K562 (cell line): ENCODE measurements around the gene TPGS1. TPM values are rescaled to one million over a fixed set of nuclear protein-coding genes. Genes with fewer than 3 reads are reported as not detected.

ENCODE experiments used
- ATAC-seq: fragments of 200-7000 bp; cut with Tn5 transposase; 3 replicates; pipeline ENCODE4 v1.9.1; 2020; ENCODE audit warnings: moderate library complexity
- BruUV-seq: library from RNA; stranded (reverse); fragments of 400-500 nt; replicated peaks from 2 replicates; lab custom pipeline; 2021; lab: Mats Ljungman, UMichigan
- CTCF ChIA-PET: fragments of 300-600 bp; formaldehyde crosslinking; extraction: SDS; loops from one replicate; lab custom pipeline; 2021; ENCODE audit warnings: low intra/inter-chr PET ratio; lab: Yijun Ruan, JAX
- POLR2A ChIA-PET: fragments of 300-600, 350-650 bp; sonication (Branson Sonifier 250); formaldehyde crosslinking; extraction: SDS; loops from one replicate; lab custom pipeline; 2021; ENCODE audit warnings: antibody characterized with exemption, inconsistent platforms; lab: Yijun Ruan, JAX
- DNase-seq, 4 experiments: peaks; one replicate each; pipeline versions ENCODE4 v3.0.0 to v3.0.0-alpha.2; 2011 to 2018; ENCODE audit warnings: low spot score in 3 of 4, mixed read lengths in 3 of 4; ENCODE audit errors: extremely low read depth in 1 of 4
- FAIRE-seq: peaks from 2 replicates; lab custom pipeline; 2011; peaks lifted over from hg19 to GRCh38; lab: Jason Lieb, UNC
- H2AFZ ChIP-seq: 2 replicates; pipeline ENCODE4 v1.6.0; 2011; ENCODE audit warnings: low read depth, low read length, control low read depth, inconsistent platforms
- H3K27ac ChIP-seq: fragments of 200-600 bp; 3 replicates; pipeline ENCODE4 v1.8.0; 2011; ENCODE audit warnings: low read depth, mild to moderate bottlenecking, control low read depth, inconsistent platforms, low read length, moderate library complexity, mixed read lengths; ENCODE audit errors: extremely low read depth
- H3K27me3 ChIP-seq, 2 experiments: fragments of 300-600 bp in 1 of 2; 2 replicates in 1 of 2; 3 replicates in 1 of 2; pipeline versions ENCODE4 v1.6.0 to v1.8.0; 2011; ENCODE audit warnings: inconsistent platforms in 2 of 2, low read length in 2 of 2, mild to moderate bottlenecking in 1 of 2, mixed read lengths in 1 of 2, moderate library complexity in 1 of 2; ENCODE audit not compliant: control insufficient read depth in 2 of 2, insufficient read depth in 2 of 2
- H3K36me3 ChIP-seq: fragments of 300-600 bp; 3 replicates; pipeline ENCODE4 v1.8.0; 2011; ENCODE audit warnings: mild to moderate bottlenecking, low read length, inconsistent platforms; ENCODE audit not compliant: control insufficient read depth, insufficient read depth
- H3K4me1 ChIP-seq, 2 experiments: fragments of 200-600 bp in 1 of 2; replicated peaks in 1 of 2; 2 replicates in 1 of 2; 3 replicates in 1 of 2; pipeline versions ENCODE4 v1.5.1 to v1.8.0; 2011; ENCODE audit warnings: inconsistent platforms in 2 of 2, low read length in 2 of 2, mild to moderate bottlenecking in 1 of 2, mixed read lengths in 1 of 2, moderate library complexity in 1 of 2; ENCODE audit not compliant: control insufficient read depth in 2 of 2, insufficient read depth in 2 of 2
- H3K4me2 ChIP-seq: 2 replicates; pipeline ENCODE4 v1.6.1; 2011; ENCODE audit warnings: low read length, control low read depth, inconsistent platforms, mixed read lengths; ENCODE audit not compliant: insufficient read depth
- H3K4me3 ChIP-seq: fragments of 200-600 bp; sonication (generic), shearing (Covaris generic); 2 replicates; pipeline ENCODE4 v1.5.1; 2016; ENCODE audit warnings: control low read depth, inconsistent platforms
- H3K79me2 ChIP-seq: fragments of 200-600 bp; 3 replicates; pipeline ENCODE4 v1.8.0; 2011; ENCODE audit warnings: low read length, inconsistent platforms; ENCODE audit not compliant: control insufficient read depth, insufficient read depth
- H3K9ac ChIP-seq, 2 experiments: 2 replicates each; pipeline versions ENCODE4 v1.6.0 to v1.6.1; 2011; ENCODE audit warnings: low read depth in 2 of 2, low read length in 2 of 2, control low read depth in 1 of 2, inconsistent platforms in 1 of 2, mild to moderate bottlenecking in 1 of 2, mixed read lengths in 1 of 2; ENCODE audit not compliant: insufficient read depth in 1 of 2
- H3K9me1 ChIP-seq: one replicate; pipeline ENCODE4 v1.6.0; 2011; ENCODE audit warnings: inconsistent platforms, mild to moderate bottlenecking, low read length, moderate library complexity; ENCODE audit not compliant: control insufficient read depth, insufficient read depth
- H3K9me3 ChIP-seq: replicated peaks from 2 replicates; pipeline ENCODE4 v1.5.1; 2011; ENCODE audit warnings: low read depth, low read length, inconsistent platforms; ENCODE audit not compliant: control insufficient read depth, insufficient read depth
- H4K20me1 ChIP-seq: replicated peaks from 2 replicates; pipeline ENCODE4 v1.6.1; 2011; ENCODE audit warnings: low read length, inconsistent platforms, mixed read lengths; ENCODE audit not compliant: control insufficient read depth, insufficient read depth
- DPF2 ChIP-seq: fragments of 450-650 bp; IDR thresholded peaks from 2 replicates; pipeline ENCODE4 v1.6.1; 2016
- MIER1 ChIP-seq: fragments of 450-650 bp; IDR thresholded peaks from 2 replicates; pipeline ENCODE4 v1.6.1; 2016; ENCODE audit warnings: antibody characterized with exemption, mild to moderate bottlenecking, low read depth
- NEUROD1 ChIP-seq: fragments of 150-350 bp; IDR thresholded peaks from 2 replicates; pipeline ENCODE4 v1.6.1; 2014; ENCODE audit warnings: borderline replicate concordance, low read length, low read depth; ENCODE audit not compliant: partially characterized antibody
- STAT5A ChIP-seq: IDR thresholded peaks from 2 replicates; pipeline ENCODE4 v1.6.1; 2012; ENCODE audit warnings: low read length, inconsistent platforms, borderline replicate concordance
- TCF3 ChIP-seq: sonication (generic); formaldehyde crosslinking; IDR thresholded peaks from 2 replicates; pipeline ENCODE4 v1.4.0; 2020; ENCODE audit warnings: mild to moderate bottlenecking, missing genetic modification reagents
- YBX1 ChIP-seq: fragments of 450-650 bp; IDR thresholded peaks from 2 replicates; pipeline ENCODE4 v1.7.1; 2016; ENCODE audit warnings: mild to moderate bottlenecking
- ZNF133 ChIP-seq: fragments of 250-450 bp; sonication (Bioruptor Pico); IDR thresholded peaks from 2 replicates; pipeline ENCODE4 v1.4.0; 2020; ENCODE audit warnings: mild to moderate bottlenecking
- ZNF431 ChIP-seq: sonication (generic); formaldehyde crosslinking; IDR thresholded peaks from 2 replicates; pipeline ENCODE4 v1.8.0; 2022; ENCODE audit warnings: mild to moderate bottlenecking, missing genetic modification reagents
- WGBS: fragments of 100-300 bp; shearing (Covaris generic); methylation state at CpG from one replicate; pipeline ENCODE4 v1.1.6; 2016; ENCODE audit warnings: low coverage, mixed read lengths; ENCODE audit not compliant: insufficient coverage; ENCODE audit errors: missing lambda C conversion rate; 5-methylcytosine and 5-hydroxymethylcytosine counted together
- in situ Hi-C: fragments of 300-500 bp; cut with MboI; formaldehyde crosslinking; loops from 4 replicates; pipeline ENCODE4 v1.15.0; 2018; ENCODE audit warnings: inconsistent platforms, mixed read lengths
- intact Hi-C: fragments of 100-400 bp; cut with micrococcal nuclease; formaldehyde crosslinking; loops from 2 replicates; pipeline ENCODE4 v1.14.2; 2022
- polyA plus RNA-seq, 8 experiments: library from polyadenylated mRNA; depleted of rRNA in 4 of 8; stranded (reverse) in 5 of 8; unstranded in 3 of 8; fragments of >200 nt; fragmentation: Nextera tagmentation in 2 of 8; fragmentation: Illumina TruSeq in 1 of 8; extraction: Ambion mirVana in 2 of 8; extraction: Trizol in 1 of 8; gene quantifications; 2 replicates each; pipeline versions ENCODE4 v1.2.1 to v1.2.3, GENCODE V29; 2011 to 2014; ENCODE audit warnings: inconsistent platforms in 1 of 8, missing spikeins in 1 of 8
- total RNA-seq, 7 experiments: library from RNA; depleted of rRNA in 6 of 7; stranded (reverse); fragments of >200 nt in 6 of 7; fragmentation: Illumina TruSeq in 2 of 7; extraction: Trizol in 2 of 7; gene quantifications; 2 replicates each; pipeline versions ENCODE4 v1.2.1 to v1.2.3, GENCODE V29; 2011 to 2021; ENCODE audit warnings: low replicate concordance in 1 of 7
- TF ChIP-seq, protein P1 (sequence below): sonication (generic); formaldehyde crosslinking; IDR thresholded peaks from 2 replicates; pipeline ENCODE4 v1.8.0; 2022; ENCODE audit warnings: mild to moderate bottlenecking, missing genetic modification reagents
- TF ChIP-seq, protein P2 (sequence below): fragments of 150-350 bp; IDR thresholded peaks from 2 replicates; pipeline ENCODE4 v1.6.1; 2014; ENCODE audit warnings: low read depth, mild to moderate bottlenecking, low read length, borderline replicate concordance

TPGS1 gene
- total and polyA plus RNA-seq, 9 of the 15 experiments (the other 6 are each of a cell fraction or from before 2014, with no cell fraction given) = 0.30 to 31.6 (median 1.2) TPM; not detected in 2

DNA sequence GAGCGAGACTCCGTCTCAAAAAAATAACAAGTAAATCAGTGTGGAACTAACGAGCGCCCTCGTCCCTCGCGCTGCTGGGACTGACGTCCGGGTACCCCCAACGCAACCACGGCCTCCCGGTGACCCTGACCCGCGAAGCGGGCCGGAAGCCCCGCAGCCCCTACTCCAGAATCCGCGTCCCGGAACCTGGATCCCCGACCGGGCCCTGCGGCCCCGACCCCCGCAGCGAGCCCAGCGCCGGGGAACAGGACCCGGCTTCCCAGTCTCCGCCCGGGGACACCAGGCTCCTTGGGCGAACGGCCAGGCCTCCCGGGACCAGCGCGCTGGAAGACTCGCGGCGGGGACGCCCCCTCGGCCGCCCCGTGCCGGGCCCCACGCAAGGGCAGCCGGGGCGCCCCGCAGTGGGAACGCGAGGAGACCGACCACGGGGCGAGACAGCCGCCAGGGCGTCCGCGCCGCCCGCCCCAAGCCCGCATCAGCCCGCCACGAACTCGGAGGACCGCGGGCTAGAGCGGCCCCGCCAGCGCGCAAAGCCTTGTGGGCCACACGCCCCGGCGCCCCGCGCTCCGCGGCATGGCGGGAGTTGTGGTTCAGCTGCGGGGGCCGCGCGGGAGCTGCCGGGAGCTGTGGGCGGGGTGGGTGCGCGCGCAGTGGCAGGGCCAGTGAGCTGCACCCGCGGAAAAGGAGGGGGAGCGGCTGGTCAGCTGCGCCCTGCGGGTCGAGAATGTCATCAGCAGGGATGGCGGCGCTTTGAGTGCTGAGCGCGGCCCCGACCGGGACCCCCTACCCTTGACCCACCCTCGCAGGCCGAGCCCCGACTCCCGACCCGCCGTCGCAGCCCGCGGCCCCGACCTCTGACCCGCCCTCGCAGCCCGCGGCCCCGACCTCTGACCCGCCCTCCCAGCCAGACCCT is 18.5 kb upstream of the TPGS1 start:
- Histone ChIP-seq H3K9ac (peak overlapping the region; percentile 98 to 100), H3K4me1 (peaks cover 8 to 68% of the 10 kb centered on the region in 2 experiments), H3K4me3 (peak overlapping the region; percentile 100), H3K9me1 (no peaks in the 10 kb centered on the region), H3K79me2 (peaks cover 11% of the 10 kb centered on the region; the same call in 1 of the 3 replicates), H3K36me3 (no peaks in the 10 kb centered on the region), H3K9me3 (no peaks in the 10 kb centered on the region), H3K27me3 (no peaks in the 10 kb centered on the region; a peak in 1 of 5 replicates), H4K20me1 (no peaks in the 10 kb centered on the region), H2AFZ (peak overlapping the region; percentile 84), H3K27ac (peak overlapping the region; percentile 97), H3K4me2 (peak overlapping the region; percentile 81)
- CTCF ChIA-PET = interaction anchor here (1.2 kb wide), 1 partner anchor 18 kb away, joined by 3 read pairs; the partner anchor contains the start of gene TPGS1
- under 1% methylated on average over 55 of the region's 114 CpGs for WGBS
- ATAC-seq = peak; percentile 95
- DNase-seq = peak; percentile 92 to 97 (median 94)
- FAIRE-seq = peak; percentile 88
- POLR2A ChIA-PET = interaction anchor here (0.6 to 1.1 kb wide), 8 partner anchors 11 to 1263 kb away, joined by 3 to 5 read pairs (median 3); partner anchors contain the start of gene CDC34
- in situ Hi-C loops = no loop called here
- intact Hi-C loops = no loop called here
- BruUV-seq = TSS peak; percentile 73
- no peak for TF ChIP-seq NEUROD1
- TF ChIP-seq ZNF431 (CRISPR knock-in tag) = no peak
- no peak; the same call in 1 of the 2 replicates for TF ChIP-seq STAT5A
- TF ChIP-seq, protein P1, sequence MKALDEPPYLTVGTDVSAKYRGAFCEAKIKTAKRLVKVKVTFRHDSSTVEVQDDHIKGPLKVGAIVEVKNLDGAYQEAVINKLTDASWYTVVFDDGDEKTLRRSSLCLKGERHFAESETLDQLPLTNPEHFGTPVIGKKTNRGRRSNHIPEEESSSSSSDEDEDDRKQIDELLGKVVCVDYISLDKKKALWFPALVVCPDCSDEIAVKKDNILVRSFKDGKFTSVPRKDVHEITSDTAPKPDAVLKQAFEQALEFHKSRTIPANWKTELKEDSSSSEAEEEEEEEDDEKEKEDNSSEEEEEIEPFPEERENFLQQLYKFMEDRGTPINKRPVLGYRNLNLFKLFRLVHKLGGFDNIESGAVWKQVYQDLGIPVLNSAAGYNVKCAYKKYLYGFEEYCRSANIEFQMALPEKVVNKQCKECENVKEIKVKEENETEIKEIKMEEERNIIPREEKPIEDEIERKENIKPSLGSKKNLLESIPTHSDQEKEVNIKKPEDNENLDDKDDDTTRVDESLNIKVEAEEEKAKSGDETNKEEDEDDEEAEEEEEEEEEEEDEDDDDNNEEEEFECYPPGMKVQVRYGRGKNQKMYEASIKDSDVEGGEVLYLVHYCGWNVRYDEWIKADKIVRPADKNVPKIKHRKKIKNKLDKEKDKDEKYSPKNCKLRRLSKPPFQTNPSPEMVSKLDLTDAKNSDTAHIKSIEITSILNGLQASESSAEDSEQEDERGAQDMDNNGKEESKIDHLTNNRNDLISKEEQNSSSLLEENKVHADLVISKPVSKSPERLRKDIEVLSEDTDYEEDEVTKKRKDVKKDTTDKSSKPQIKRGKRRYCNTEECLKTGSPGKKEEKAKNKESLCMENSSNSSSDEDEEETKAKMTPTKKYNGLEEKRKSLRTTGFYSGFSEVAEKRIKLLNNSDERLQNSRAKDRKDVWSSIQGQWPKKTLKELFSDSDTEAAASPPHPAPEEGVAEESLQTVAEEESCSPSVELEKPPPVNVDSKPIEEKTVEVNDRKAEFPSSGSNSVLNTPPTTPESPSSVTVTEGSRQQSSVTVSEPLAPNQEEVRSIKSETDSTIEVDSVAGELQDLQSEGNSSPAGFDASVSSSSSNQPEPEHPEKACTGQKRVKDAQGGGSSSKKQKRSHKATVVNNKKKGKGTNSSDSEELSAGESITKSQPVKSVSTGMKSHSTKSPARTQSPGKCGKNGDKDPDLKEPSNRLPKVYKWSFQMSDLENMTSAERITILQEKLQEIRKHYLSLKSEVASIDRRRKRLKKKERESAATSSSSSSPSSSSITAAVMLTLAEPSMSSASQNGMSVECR (CRISPR knock-in tag) = peak; percentile 74; the same call in 1 of the 2 replicates
- TF ChIP-seq, protein P2, sequence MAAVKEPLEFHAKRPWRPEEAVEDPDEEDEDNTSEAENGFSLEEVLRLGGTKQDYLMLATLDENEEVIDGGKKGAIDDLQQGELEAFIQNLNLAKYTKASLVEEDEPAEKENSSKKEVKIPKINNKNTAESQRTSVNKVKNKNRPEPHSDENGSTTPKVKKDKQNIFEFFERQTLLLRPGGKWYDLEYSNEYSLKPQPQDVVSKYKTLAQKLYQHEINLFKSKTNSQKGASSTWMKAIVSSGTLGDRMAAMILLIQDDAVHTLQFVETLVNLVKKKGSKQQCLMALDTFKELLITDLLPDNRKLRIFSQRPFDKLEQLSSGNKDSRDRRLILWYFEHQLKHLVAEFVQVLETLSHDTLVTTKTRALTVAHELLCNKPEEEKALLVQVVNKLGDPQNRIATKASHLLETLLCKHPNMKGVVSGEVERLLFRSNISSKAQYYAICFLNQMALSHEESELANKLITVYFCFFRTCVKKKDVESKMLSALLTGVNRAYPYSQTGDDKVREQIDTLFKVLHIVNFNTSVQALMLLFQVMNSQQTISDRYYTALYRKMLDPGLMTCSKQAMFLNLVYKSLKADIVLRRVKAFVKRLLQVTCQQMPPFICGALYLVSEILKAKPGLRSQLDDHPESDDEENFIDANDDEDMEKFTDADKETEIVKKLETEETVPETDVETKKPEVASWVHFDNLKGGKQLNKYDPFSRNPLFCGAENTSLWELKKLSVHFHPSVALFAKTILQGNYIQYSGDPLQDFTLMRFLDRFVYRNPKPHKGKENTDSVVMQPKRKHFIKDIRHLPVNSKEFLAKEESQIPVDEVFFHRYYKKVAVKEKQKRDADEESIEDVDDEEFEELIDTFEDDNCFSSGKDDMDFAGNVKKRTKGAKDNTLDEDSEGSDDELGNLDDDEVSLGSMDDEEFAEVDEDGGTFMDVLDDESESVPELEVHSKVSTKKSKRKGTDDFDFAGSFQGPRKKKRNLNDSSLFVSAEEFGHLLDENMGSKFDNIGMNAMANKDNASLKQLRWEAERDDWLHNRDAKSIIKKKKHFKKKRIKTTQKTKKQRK = no peak
- TF ChIP-seq MIER1 = no peak
- TF ChIP-seq DPF2 = no peak
- no peak for TF ChIP-seq ZNF133 (CRISPR knock-in tag)
- TF ChIP-seq TCF3 (CRISPR knock-in tag) = peak; percentile 40; the same call in 1 of the 2 replicates
- no peak for TF ChIP-seq YBX1
